Endothelial cell of umbilical vein (primary cell): ENCODE results near the gene MELTF.

Source experiments
- EZH2 ChIP-seq: IDR thresholded peaks from 2 replicates; pipeline ENCODE4 v1.6.1; 2012; ENCODE audit warnings: borderline replicate concordance, low read depth, mild to moderate bottlenecking, moderate library complexity, low read length, inconsistent platforms; ENCODE audit not compliant: severe bottlenecking
- GATA2 ChIP-seq: IDR thresholded peaks from 2 replicates; pipeline ENCODE4 v1.7.0; 2011; ENCODE audit warnings: low read depth, mild to moderate bottlenecking, moderate library complexity, mixed read lengths, low read length; ENCODE audit not compliant: insufficient read length, insufficient read depth
- JUN ChIP-seq: IDR thresholded peaks from 2 replicates; pipeline ENCODE4 v1.6.1; 2011; ENCODE audit warnings: borderline replicate concordance, low read depth; ENCODE audit not compliant: insufficient read length, insufficient read depth
- MYC ChIP-seq: IDR thresholded peaks from one replicate; pipeline ENCODE4 v1.6.1; 2011; ENCODE audit warnings: mild to moderate bottlenecking, low read depth, low read length
- POLR2A ChIP-seq: IDR thresholded peaks from 2 replicates; pipeline ENCODE4 v1.6.1; 2012; ENCODE audit warnings: low read depth, mild to moderate bottlenecking, control low read depth, low read length
- POLR2AphosphoS5 ChIP-seq: IDR thresholded peaks from 2 replicates; pipeline ENCODE4 v1.6.1; 2012; ENCODE audit warnings: low read depth, mild to moderate bottlenecking, control low read depth, low read length, moderate library complexity; ENCODE audit not compliant: insufficient read depth
- TF ChIP-seq, protein P1 (sequence below), 2 donors: IDR thresholded peaks; 1 replicate in 1 of 2; 2 replicates in 1 of 2; pipeline ENCODE4 v1.5.1; 2011; ENCODE audit warnings: low read length in 2 of 2, mild to moderate bottlenecking in 2 of 2, moderate library complexity in 2 of 2, control low read depth in 1 of 2, inconsistent platforms in 1 of 2, low read depth in 1 of 2; ENCODE audit not compliant: insufficient read depth in 1 of 2; ENCODE audit errors: extremely low read depth in 1 of 2

DNA sequence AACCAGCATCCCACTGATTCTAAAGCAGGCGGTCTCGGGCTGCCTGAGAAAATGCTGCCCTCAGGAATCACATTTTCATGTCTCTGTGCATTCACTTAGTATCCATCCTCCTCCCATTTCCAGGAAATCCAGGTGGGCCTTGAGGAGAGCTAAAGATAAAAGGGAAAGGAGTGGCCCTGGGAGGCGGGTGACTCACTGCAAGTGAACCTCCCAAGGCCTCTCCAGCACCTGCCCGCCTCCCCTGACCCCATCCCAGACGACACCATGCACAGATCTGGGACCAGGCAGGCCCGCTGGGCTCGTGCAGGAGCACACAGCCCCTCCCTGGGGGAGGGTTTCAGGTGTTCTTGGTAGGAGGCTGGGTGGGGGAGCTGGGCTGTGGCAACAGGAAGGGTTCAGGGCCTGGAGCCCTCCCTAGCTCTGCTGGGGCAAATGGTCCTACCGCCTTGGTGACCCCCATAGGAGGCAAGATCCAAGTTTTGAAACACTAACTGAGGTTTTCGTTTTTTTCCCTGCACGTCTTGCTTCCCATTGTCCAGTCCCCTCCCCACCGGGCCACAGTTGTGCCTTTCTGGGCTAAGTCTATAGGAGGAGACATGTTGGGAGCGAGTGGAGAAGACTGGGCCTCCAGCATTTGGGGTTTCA lies 22.2 kb downstream of the MELTF start:
- TF ChIP-seq, protein P1, sequence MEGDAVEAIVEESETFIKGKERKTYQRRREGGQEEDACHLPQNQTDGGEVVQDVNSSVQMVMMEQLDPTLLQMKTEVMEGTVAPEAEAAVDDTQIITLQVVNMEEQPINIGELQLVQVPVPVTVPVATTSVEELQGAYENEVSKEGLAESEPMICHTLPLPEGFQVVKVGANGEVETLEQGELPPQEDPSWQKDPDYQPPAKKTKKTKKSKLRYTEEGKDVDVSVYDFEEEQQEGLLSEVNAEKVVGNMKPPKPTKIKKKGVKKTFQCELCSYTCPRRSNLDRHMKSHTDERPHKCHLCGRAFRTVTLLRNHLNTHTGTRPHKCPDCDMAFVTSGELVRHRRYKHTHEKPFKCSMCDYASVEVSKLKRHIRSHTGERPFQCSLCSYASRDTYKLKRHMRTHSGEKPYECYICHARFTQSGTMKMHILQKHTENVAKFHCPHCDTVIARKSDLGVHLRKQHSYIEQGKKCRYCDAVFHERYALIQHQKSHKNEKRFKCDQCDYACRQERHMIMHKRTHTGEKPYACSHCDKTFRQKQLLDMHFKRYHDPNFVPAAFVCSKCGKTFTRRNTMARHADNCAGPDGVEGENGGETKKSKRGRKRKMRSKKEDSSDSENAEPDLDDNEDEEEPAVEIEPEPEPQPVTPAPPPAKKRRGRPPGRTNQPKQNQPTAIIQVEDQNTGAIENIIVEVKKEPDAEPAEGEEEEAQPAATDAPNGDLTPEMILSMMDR (IDR thresholded peaks at IDR 0.05; ENCODE audit: extremely low read depth in 1 of 2, insufficient read depth in 1 of 2, low read depth in 1 of 2, low read length in 2 of 2), result no peak
- TF ChIP-seq MYC, result no peak
- no peak for TF ChIP-seq POLR2AphosphoS5
- TF ChIP-seq EZH2, result no peak
- TF ChIP-seq POLR2A, result no peak
- no peak for TF ChIP-seq JUN
- no peak for TF ChIP-seq GATA2
